ENCODE results near the gene ADCK1.
A peak's percentile ranks its signal among the peaks of the same experiment; 100 is the strongest.
"Not testable (repeated sequence)": the region's sequence is repeated elsewhere in the genome, so short reads cannot be mapped to it uniquely, and the experiment has no call there.

The ADCK1 gene

GRCh38 chr14:77799863-77800730 is at the start of gene ADCK1:
TSS of gene ADCK1 (plus strand) at chr14:77800109. CDS start at chr14:77818979, 18,870 bp downstream.
- DNase-seq (ENCODE audit: low read depth in 2 of 2), result peak; percentile 71 to 83

GRCh38 chr14:77752266-77752665 is 47.6 kb upstream of the ADCK1 start:
- DNase-seq (ENCODE audit: low read depth in 2 of 2), result no peak

- DNase-seq (ENCODE audit: low read depth in 2 of 2), result no peak
Observed at GRCh38 chr14:77752799-77753516, 47.0 kb upstream of the ADCK1 start.

- DNase-seq (ENCODE audit: low read depth in 2 of 2), result peak; percentile 88 to 89
Observed at GRCh38 chr14:77760381-77761204, 39.3 kb upstream of the ADCK1 start, which contains the start of gene SNW1. TSS of gene SNW1 (minus strand) at chr14:77761156. CDS start at chr14:77761127, 29 bp downstream.

GRCh38 chr14:77761205-77761931 is 38.5 kb upstream of the ADCK1 start:
- DNase-seq (ENCODE audit: low read depth in 2 of 2), result no peak

- no peak for DNase-seq (ENCODE audit: low read depth in 2 of 2)
Observed at GRCh38 chr14:77763316-77763715, 36.6 kb upstream of the ADCK1 start.

- DNase-seq (ENCODE audit: low read depth in 2 of 2), result no peak
Observed at GRCh38 chr14:77763978-77764377, 35.9 kb upstream of the ADCK1 start.

GRCh38 chr14:77768442-77769069 is 31.4 kb upstream of the ADCK1 start:
- not testable (repeated sequence) for DNase-seq (ENCODE audit: low read depth in 2 of 2)

- not testable (repeated sequence) for DNase-seq (ENCODE audit: low read depth in 2 of 2)
Observed at GRCh38 chr14:77773966-77774365, 25.9 kb upstream of the ADCK1 start.

- no peak for DNase-seq (ENCODE audit: low read depth in 2 of 2)
Observed at GRCh38 chr14:77782202-77782601, 17.7 kb upstream of the ADCK1 start.

- no peak for DNase-seq (ENCODE audit: low read depth in 2 of 2)
Observed at GRCh38 chr14:77786148-77786547, 13.8 kb upstream of the ADCK1 start.

GRCh38 chr14:77790566-77791224 is 9.2 kb upstream of the ADCK1 start:
- DNase-seq (ENCODE audit: low read depth in 2 of 2), result no peak

GRCh38 chr14:77791225-77791600 is 8.7 kb upstream of the ADCK1 start:
- DNase-seq (ENCODE audit: low read depth in 2 of 2), result no peak

GRCh38 chr14:77793255-77793654 is 6.7 kb upstream of the ADCK1 start:
- DNase-seq (ENCODE audit: low read depth in 2 of 2), result not testable (repeated sequence)

- no peak for DNase-seq (ENCODE audit: low read depth in 2 of 2)
Observed at GRCh38 chr14:77794357-77794756, 5.6 kb upstream of the ADCK1 start.

- DNase-seq (ENCODE audit: low read depth in 2 of 2), result not testable (repeated sequence)
Observed at GRCh38 chr14:77799456-77799855, 453 bp upstream of the ADCK1 start.

- DNase-seq (ENCODE audit: low read depth in 2 of 2), result no peak
Observed at GRCh38 chr14:77800814-77801213, 905 bp downstream of the ADCK1 start.

- DNase-seq (ENCODE audit: low read depth in 2 of 2), result no peak
Observed at GRCh38 chr14:77804592-77804991, 4.7 kb downstream of the ADCK1 start.

GRCh38 chr14:77805706-77806105 is 5.8 kb downstream of the ADCK1 start:
- no peak for DNase-seq (ENCODE audit: low read depth in 2 of 2)

- no peak for DNase-seq (ENCODE audit: low read depth in 2 of 2)
Observed at GRCh38 chr14:77808250-77808649, 8.3 kb downstream of the ADCK1 start.
